ENCODE measurements around the gene SPPL2A.

The SPPL2A gene

GRCh38 chr15:50686469-50687301 is 78.8 kb downstream of the SPPL2A start, which contains the start of gene TRPM7:
Gene TRPM7 (minus strand): TSS chr15:50686797. CDS start chr15:50686533, 264 bp downstream.
- peak; percentile 97 for DNase-seq (ENCODE audit: low spot score)

GRCh38 chr15:50685976-50686468 is 79.5 kb downstream of the SPPL2A start:
- peak; percentile 81 for DNase-seq (ENCODE audit: low spot score)

DNA sequence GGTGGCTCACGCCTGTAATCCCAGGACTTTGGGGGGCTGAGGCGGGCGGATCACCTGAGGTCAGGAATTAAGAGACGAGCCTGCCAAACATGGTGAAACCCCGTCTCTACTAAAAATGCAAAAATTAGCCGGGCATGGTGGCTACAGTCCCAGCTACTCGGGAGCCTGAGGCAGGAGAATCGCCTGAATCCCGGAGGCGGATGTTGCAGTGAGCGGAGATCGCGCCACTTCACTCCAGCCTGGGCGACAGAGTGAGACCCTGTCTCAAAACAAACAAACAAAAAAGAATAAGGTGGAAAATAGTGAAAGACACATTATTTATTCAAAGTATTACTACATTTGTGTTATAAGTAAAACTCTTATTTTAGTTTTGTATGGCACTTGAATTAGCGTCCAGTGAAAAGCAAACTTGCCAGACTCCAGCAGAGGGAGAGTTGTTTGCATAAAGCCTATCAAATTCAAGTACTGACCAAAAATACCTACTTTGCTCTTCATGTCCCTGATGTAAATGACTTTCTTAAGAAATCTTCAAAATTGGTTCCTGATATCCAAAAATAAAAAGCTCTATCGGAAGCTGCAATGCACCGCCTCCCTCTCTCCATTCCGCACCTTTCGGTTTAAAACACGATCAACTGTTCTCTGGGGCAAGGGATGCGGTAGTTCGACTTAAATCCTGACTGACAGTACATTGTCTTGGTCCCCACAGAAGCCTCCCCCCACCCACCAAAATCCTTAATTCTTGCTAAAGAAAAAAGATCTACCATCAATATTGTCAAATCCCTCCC is 80.1 kb downstream of the SPPL2A start:
- DNase-seq (ENCODE audit: low spot score), result no peak

DNA sequence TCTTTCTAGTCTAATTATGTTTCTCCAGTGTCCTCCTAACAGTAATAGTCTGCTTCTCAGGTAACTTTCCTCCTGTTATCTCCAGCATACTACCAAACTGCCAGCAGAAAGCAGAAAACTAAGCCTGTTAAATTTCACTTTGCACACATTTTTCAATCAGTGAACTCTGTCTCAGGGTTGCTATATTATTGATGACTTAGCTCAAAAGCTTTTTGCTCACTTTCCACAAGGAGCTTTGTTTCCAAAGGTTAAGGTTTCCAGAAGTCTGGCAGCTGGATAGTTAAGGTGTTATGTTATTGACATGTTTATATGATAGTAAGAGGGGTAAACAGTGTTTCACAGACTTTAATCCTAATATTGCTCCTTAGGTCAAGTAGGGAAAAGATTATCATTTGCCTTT is 84.0 kb downstream of the SPPL2A start:
- no peak for DNase-seq (ENCODE audit: low spot score)

- DNase-seq (ENCODE audit: low spot score), result no peak
Observed at GRCh38 chr15:50676799-50677483, 88.6 kb downstream of the SPPL2A start.

- no peak for DNase-seq (ENCODE audit: low spot score)
Observed at GRCh38 chr15:50675535-50676144, 89.9 kb downstream of the SPPL2A start.

GRCh38 chr15:50670115-50670514 is 95.4 kb downstream of the SPPL2A start:
- no peak for DNase-seq (ENCODE audit: low spot score)

DNA sequence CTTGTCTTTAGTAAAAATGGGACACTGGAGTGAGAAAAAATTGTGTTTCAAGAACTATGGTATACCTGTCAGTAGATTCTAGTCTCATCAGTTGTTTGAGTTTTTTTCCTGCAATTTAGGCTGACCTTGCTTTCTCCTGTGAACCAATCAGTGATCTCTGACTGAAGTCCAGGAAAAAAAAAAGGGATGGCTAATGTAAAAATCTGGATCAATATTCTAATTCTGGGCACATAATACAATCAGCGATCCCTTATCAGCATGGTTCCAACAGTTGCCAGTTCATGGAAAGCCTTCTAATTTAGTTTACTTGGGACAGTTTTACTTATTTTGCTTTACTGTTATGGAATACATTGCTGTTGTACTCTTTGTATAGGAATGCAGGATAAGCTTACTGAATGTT is 95.9 kb downstream of the SPPL2A start:
- no peak for DNase-seq (ENCODE audit: low spot score)

DNA sequence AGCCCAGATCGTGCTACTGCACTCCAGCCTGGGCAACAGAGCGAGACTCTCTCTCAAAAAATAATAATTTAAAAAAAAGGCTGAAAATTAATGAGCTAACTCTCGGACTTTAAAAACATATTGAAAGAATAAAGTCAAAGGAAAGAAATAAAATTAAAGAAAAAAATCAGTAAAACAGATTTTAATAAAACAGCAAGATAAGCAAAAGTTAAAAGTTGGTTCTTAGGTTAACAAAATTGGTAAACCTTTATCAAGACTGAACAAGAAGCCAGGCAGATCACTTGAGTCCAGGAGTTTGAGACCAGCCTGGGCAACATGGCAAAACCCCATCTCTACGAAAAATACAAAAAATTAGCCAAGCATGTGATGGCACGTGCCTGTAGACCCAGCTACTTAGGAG is 99.6 kb downstream of the SPPL2A start:
- DNase-seq (ENCODE audit: low spot score), result no peak

GRCh38 chr15:50655555-50655954 is 110.0 kb downstream of the SPPL2A start:
- no peak for DNase-seq (ENCODE audit: low spot score)

DNA sequence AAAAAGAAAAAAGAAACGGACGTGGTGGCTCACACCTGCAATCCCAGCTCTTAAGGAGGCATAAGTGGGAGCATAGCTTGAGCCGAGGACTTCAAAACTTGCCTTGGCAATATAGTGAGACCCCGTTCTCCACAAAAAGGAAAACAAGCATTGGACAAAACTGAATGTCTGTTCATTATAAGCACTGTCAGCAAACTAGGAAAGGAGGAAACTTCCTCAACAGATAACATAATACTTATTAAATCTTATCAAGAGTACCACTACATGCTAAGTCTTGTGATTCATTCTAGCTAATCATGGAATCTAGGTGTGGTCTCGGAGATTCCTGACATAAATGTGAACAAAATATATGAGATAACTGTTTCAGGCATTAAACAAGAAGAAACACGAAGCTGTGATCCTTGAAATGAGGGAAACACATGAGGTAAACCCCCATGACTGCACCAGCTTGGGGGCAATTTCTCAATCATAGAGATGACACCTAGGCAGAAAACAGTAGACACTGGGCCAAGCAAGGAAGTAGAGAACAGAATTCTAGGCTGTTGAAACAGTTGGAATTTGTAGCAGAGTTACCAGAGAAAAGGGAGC is 112.3 kb downstream of the SPPL2A start:
- DNase-seq (ENCODE audit: low spot score), result no peak

DNA sequence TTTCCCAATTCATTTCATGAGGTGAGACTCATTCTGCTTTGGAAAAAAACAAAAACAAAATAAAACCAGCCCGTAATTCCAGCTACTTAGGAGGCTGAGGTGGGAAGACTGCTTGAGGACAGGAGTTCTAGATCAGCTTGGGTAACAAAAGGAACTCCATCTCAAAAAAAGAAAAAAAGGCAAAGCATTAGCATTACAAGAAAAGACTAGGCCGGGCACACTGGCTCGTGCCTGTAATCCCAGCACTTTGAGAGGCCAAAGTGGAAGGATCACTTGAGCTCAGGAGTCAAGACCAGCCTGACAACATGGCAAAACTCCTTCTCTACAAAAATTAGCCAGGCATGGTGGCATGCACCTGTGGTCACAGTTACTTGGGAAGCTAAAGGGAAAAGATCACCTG is 112.8 kb downstream of the SPPL2A start:
- no peak for DNase-seq (ENCODE audit: low spot score)
